OCI-LY7 (cell line): Measurements from ENCODE around the gene STAU1.

ENCODE experiments used
- EZH2phosphoT487 ChIP-seq: fragments of 200-600 bp; sonication (generic); IDR thresholded peaks from 2 replicates; pipeline ENCODE4 v1.6.1; 2018; ENCODE audit warnings: low read depth, borderline replicate concordance, mild to moderate bottlenecking, mixed run types, antibody characterized with exemption, low read length, moderate library complexity, mixed read lengths
- TF ChIP-seq, protein P1 (sequence below): fragments of 200-600 bp; sonication (generic); conservative IDR thresholded peaks from 2 replicates; pipeline ENCODE4 v1.5.1; 2014; ENCODE audit warnings: mild to moderate bottlenecking, antibody characterized with exemption, low read length, moderate library complexity, mixed read lengths

DNA sequence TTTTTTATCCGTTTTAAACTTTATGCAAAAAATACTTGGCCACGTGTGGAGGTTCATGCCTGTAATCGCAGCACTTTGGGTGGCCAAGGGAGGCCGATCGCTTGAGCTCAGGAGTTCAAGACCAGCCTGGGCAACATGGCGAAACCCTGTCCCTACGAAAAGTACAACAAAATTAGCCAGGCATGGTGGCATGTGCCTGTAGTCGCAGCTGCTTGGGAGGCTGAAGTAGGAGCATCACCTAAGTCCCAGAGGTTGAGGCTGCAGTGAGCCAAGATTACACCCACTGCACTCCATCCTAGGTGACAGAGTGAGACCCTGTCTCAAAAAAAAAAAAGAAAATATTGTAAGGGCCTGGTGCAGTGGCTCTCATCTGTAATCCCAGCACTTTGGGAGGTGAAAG lies 97.0 kb downstream of the STAU1 start:
- TF ChIP-seq, protein P1, sequence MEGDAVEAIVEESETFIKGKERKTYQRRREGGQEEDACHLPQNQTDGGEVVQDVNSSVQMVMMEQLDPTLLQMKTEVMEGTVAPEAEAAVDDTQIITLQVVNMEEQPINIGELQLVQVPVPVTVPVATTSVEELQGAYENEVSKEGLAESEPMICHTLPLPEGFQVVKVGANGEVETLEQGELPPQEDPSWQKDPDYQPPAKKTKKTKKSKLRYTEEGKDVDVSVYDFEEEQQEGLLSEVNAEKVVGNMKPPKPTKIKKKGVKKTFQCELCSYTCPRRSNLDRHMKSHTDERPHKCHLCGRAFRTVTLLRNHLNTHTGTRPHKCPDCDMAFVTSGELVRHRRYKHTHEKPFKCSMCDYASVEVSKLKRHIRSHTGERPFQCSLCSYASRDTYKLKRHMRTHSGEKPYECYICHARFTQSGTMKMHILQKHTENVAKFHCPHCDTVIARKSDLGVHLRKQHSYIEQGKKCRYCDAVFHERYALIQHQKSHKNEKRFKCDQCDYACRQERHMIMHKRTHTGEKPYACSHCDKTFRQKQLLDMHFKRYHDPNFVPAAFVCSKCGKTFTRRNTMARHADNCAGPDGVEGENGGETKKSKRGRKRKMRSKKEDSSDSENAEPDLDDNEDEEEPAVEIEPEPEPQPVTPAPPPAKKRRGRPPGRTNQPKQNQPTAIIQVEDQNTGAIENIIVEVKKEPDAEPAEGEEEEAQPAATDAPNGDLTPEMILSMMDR: no peak
- no peak for TF ChIP-seq EZH2phosphoT487
